Measurements from ENCODE around the gene SDHC.
"Not testable (repeated sequence)": the region's sequence is repeated elsewhere in the genome, so short reads cannot be mapped to it uniquely, and the experiment has no call there.

The SDHC gene

GRCh38 chr1:161388639-161389038, 74.5 kb downstream of the SDHC start:
- no peak for DNase-seq

- not testable (repeated sequence) for DNase-seq
Observed at GRCh38 chr1:161389158-161389557, 75.0 kb downstream of the SDHC start.

- DNase-seq: peak; percentile 98
Observed at GRCh38 chr1:161389691-161390558, 75.7 kb downstream of the SDHC start.

- DNase-seq: no peak
Observed at GRCh38 chr1:161390559-161390858, 76.3 kb downstream of the SDHC start.

- not testable (repeated sequence) for DNase-seq
Observed at GRCh38 chr1:161391136-161391535, 77.0 kb downstream of the SDHC start.

GRCh38 chr1:161391611-161392010, 77.4 kb downstream of the SDHC start:
- DNase-seq: no peak

- no peak for DNase-seq
Observed at GRCh38 chr1:161393151-161393550, 79.0 kb downstream of the SDHC start.

GRCh38 chr1:161397038-161397437, 82.9 kb downstream of the SDHC start:
- DNase-seq: not testable (repeated sequence)

- DNase-seq: no peak
Observed at GRCh38 chr1:161398900-161399256, 84.7 kb downstream of the SDHC start.

GRCh38 chr1:161399257-161399998, 85.2 kb downstream of the SDHC start:
- peak; percentile 94 for DNase-seq

GRCh38 chr1:161402446-161402845, 88.3 kb downstream of the SDHC start:
- DNase-seq: no peak

GRCh38 chr1:161404051-161404597, 89.9 kb downstream of the SDHC start:
- DNase-seq: no peak

GRCh38 chr1:161406551-161406950, 92.4 kb downstream of the SDHC start:
- not testable (repeated sequence) for DNase-seq

GRCh38 chr1:161407451-161407985, 93.3 kb downstream of the SDHC start:
- DNase-seq: no peak

- DNase-seq: no peak
Observed at GRCh38 chr1:161408429-161409052, 94.4 kb downstream of the SDHC start.

GRCh38 chr1:161409848-161410635, 95.9 kb downstream of the SDHC start:
- DNase-seq: not testable (repeated sequence)

- DNase-seq: not testable (repeated sequence)
Observed at GRCh38 chr1:161410636-161410970, 96.4 kb downstream of the SDHC start.
